Gastroesophageal sphincter (tissue), 4 donors: ENCODE results near the gene RSPO1. TPM values are rescaled to one million over a fixed set of nuclear protein-coding genes. Genes with fewer than 3 reads are reported as not detected.

Experiments used
- ATAC-seq: fragments of 150-250 bp; one replicate; pipeline ENCODE4 v1.9.1; 2016; ENCODE audit warnings: mild to moderate bottlenecking, moderate library complexity
- H3K27ac ChIP-seq, 4 donors: fragments of 200-600 bp; sonication (generic) in 3 of 4; 1 replicate in 3 of 4; 2 replicates in 1 of 4; pipeline ENCODE4 v1.5.1; 2016 to 2019
- H3K27me3 ChIP-seq: fragments of 200-600 bp; sonication (generic); one replicate; pipeline ENCODE4 v1.5.1; 2019
- H3K36me3 ChIP-seq, 2 donors: fragments of 200-600 bp; sonication (generic); one replicate each; pipeline ENCODE4 v1.5.1; 2019; ENCODE audit warnings: control low read depth in 1 of 2
- H3K4me1 ChIP-seq, 3 donors: fragments of 200-600 bp; sonication (generic); 1 replicate in 2 of 3; 2 replicates in 1 of 3; pipeline ENCODE4 v1.5.1; 2016 to 2019; ENCODE audit warnings: control low read depth in 2 of 3
- H3K4me3 ChIP-seq, 2 donors: fragments of 200-600 bp; sonication (generic); one replicate each; pipeline ENCODE4 v1.5.1; 2019; ENCODE audit warnings: mild to moderate bottlenecking in 1 of 2, moderate library complexity in 1 of 2
- H3K9me3 ChIP-seq, 3 donors: fragments of 200-600 bp; sonication (generic); one replicate each; pipeline ENCODE4 v1.5.1; 2017 to 2019; ENCODE audit warnings: control low read depth in 2 of 3
- CTCF ChIP-seq, 4 experiments: fragments of 200-600 bp in 2 of 4; fragments of 450-650 bp in 2 of 4; sonication (generic) in 1 of 4; IDR thresholded peaks; one replicate each; pipeline ENCODE4 v1.5.1; 2017 to 2019; ENCODE audit warnings: antibody characterized with exemption in 4 of 4, mild to moderate bottlenecking in 2 of 4, moderate library complexity in 2 of 4
- EP300 ChIP-seq: sonication (generic); formaldehyde crosslinking; IDR thresholded peaks from one replicate; pipeline ENCODE4 v1.6.1; 2017; ENCODE audit warnings: antibody characterized with exemption, mild to moderate bottlenecking
- POLR2A ChIP-seq, 2 donors: fragments of 450-650 bp; IDR thresholded peaks; one replicate each; pipeline ENCODE4 v1.6.1; 2017; ENCODE audit warnings: antibody characterized with exemption in 2 of 2, mild to moderate bottlenecking in 2 of 2, moderate library complexity in 1 of 2
- POLR2AphosphoS5 ChIP-seq: sonication (generic); formaldehyde crosslinking; IDR thresholded peaks from one replicate; pipeline ENCODE4 v1.6.1; 2017; ENCODE audit warnings: antibody characterized with exemption
- WGBS, 2 donors: methylation state at CpG; one replicate each; pipeline ENCODE4 v1.1.5; 2018; ENCODE audit warnings: low coverage in 1 of 2; 5-methylcytosine and 5-hydroxymethylcytosine counted together
- total RNA-seq, 4 donors: library from RNA; depleted of rRNA; stranded (reverse); fragments of >200 nt; gene quantifications; one replicate each; pipeline ENCODE4 v1.1.0, GENCODE V29; 2016

Gene RSPO1
- total RNA-seq, 4 donors from 2014 or later, result 0.47 to 4.0 (median 2.5) TPM

DNA sequence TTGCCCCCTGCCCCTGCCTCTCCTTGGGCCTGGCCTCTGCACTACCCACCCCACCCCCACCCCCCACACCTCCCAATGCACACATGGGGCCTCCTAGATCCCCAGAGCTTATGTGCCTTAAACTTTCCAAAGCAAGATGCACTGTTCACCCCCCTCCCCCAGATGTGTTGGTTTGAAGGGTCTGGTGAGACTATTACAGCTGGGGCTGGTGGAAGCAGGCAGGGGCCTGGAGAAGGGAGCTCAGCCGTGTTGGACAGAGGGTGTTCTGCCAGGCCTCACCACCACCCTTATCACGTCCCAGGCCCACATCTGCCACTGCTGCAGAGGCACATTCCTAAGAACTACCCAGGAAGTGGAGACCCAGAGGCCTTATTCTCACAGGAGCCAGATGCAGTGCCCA lies 18.3 kb upstream of the RSPO1 start:
- Histone ChIP-seq H3K9me3 (no peaks in the 10 kb centered on the region), H3K27ac (no peak overlapping the region), H3K27me3 (peaks cover 27% of the 10 kb centered on the region), H3K36me3 (no peaks in the 10 kb centered on the region), H3K4me1 (no peaks in the 10 kb centered on the region), H3K4me3 (no peak overlapping the region)
- no peak for ATAC-seq
- TF ChIP-seq EP300, result no peak
- TF ChIP-seq POLR2A (IDR thresholded peaks at IDR 0.05), result no peak
- no peak for TF ChIP-seq CTCF (IDR thresholded peaks at IDR 0.05)
- TF ChIP-seq POLR2AphosphoS5, result no peak
- 20% methylated on average over 2 of the region's 2 CpGs; no CpG with 5 or more reads in 1 of the 2 donors for WGBS, 2 donors

DNA sequence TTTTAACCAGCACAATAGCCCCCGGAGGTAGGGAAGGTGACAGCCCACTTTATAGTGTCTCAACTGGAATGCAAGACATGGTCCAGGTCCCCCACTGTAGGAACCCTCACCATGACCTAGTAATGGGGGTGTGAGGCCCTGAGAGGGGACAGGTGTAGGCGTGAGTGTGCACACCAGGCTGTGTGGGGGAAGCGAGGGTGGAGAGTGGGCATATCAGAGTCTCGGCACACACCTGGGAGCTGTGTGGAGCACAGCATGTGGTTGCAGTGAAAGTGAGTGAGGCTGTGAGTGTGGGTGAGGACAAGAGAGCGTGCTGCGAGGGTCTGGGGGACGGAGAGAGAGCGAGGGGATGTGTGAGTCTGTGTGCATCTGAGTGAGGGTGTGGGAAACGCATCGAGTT lies 17.1 kb upstream of the RSPO1 start:
- Histone ChIP-seq H3K9me3 (no peaks in the 10 kb centered on the region), H3K27ac (no peak overlapping the region), H3K4me3 (no peak overlapping the region), H3K27me3 (peaks cover 27% of the 10 kb centered on the region), H3K36me3 (no peaks in the 10 kb centered on the region), H3K4me1 (no peaks in the 10 kb centered on the region)
- 55 to 81% methylated on average over 6 to 9 of the region's 10 CpGs for WGBS, 2 donors
- TF ChIP-seq POLR2A (IDR thresholded peaks at IDR 0.05), result no peak
- no peak for TF ChIP-seq POLR2AphosphoS5
- no peak for TF ChIP-seq CTCF (IDR thresholded peaks at IDR 0.05)
- no peak for TF ChIP-seq EP300
- no peak for ATAC-seq

GRCh38 chr1:37650721-37651120 lies 16.0 kb upstream of the RSPO1 start:
- no peak overlapping the region for H3K27ac ChIP-seq
- H3K4me1 ChIP-seq, result no peaks in the 10 kb centered on the region
- H3K4me3 ChIP-seq, result no peak overlapping the region
- 72% methylated on average over 2 of the region's 5 CpGs; no CpG with 5 or more reads in 1 of the 2 donors for WGBS, 2 donors
- no peaks in the 10 kb centered on the region for H3K36me3 ChIP-seq
- no peaks in the 10 kb centered on the region for H3K9me3 ChIP-seq
- ATAC-seq, result no peak
- TF ChIP-seq EP300 (no peak), POLR2AphosphoS5 (no peak), CTCF (IDR thresholded peaks at IDR 0.05) (no peak), POLR2A (IDR thresholded peaks at IDR 0.05) (no peak)
- peaks cover 28% of the 10 kb centered on the region for H3K27me3 ChIP-seq

DNA sequence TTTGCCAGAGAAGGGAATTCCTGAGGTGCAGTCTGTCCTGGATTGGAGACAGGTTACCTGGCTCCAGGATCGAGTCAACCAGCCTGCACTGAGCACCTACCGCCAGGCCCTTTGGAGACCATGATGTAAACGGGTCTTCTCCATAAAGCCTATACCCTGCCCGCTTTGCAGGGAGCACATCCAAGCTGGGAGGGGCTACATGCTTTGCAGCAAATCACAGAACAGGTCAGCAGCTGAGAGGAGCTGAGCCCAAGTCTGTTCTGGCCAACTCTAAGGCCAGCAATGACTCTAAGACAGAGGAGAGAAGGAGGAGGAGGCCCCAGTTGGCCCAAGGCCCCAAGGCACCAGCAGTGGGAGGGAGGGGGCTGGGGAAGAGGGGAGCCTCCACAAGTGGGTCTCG lies 15.5 kb upstream of the RSPO1 start:
- Histone ChIP-seq H3K9me3 (no peaks in the 10 kb centered on the region), H3K4me3 (no peak overlapping the region), H3K4me1 (no peaks in the 10 kb centered on the region), H3K36me3 (no peaks in the 10 kb centered on the region), H3K27ac (no peak overlapping the region), H3K27me3 (peaks cover 26% of the 10 kb centered on the region)
- TF ChIP-seq EP300 (no peak), POLR2A (IDR thresholded peaks at IDR 0.05) (no peak), CTCF (IDR thresholded peaks at IDR 0.05) (no peak), POLR2AphosphoS5 (no peak)
- WGBS, 2 donors, result 17% methylated on average over 1 of the region's 5 CpGs; no CpG with 5 or more reads in 1 of the 2 donors
- ATAC-seq, result no peak

DNA sequence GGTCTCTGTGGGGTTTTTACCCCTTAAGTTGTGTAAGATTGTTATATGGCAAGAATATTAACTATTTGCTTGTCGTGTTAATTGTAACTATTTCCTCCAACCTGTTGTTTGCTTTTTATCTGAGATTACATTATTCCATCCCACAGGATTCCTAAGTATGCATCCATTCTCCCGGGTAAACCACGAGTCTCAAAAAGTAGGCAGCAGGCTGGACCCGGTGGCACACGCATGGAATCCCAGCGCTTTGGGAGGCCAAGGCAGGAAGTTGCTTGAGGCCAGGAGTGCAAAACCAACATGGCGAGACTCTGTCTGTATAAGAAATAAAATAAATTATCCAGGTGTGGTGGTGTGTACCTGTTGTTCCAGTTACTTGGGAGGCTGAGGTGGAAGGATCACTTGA lies 12.6 kb upstream of the RSPO1 start:
- H3K9me3 ChIP-seq, result peaks cover 0 to 12% (median 0%) of the 10 kb centered on the region in 3 donors
- no peak overlapping the region for H3K27ac ChIP-seq
- H3K27me3 ChIP-seq, result peaks cover 43% of the 10 kb centered on the region
- no peaks in the 10 kb centered on the region for H3K36me3 ChIP-seq
- TF ChIP-seq EP300 (no peak), POLR2A (IDR thresholded peaks at IDR 0.05) (no peak), POLR2AphosphoS5 (no peak), CTCF (IDR thresholded peaks at IDR 0.05) (no peak)
- ATAC-seq, result no peak
- no peaks in the 10 kb centered on the region for H3K4me1 ChIP-seq
- no peak overlapping the region for H3K4me3 ChIP-seq
- 93% methylated on average over 2 of the region's 7 CpGs; no CpG with 5 or more reads in 1 of the 2 donors for WGBS, 2 donors
